ENCODE data around the gene SLC38A3.
"Not testable (repeated sequence)": the region's sequence is repeated elsewhere in the genome, so short reads cannot be mapped to it uniquely, and the experiment has no call there.

Gene SLC38A3

DNA sequence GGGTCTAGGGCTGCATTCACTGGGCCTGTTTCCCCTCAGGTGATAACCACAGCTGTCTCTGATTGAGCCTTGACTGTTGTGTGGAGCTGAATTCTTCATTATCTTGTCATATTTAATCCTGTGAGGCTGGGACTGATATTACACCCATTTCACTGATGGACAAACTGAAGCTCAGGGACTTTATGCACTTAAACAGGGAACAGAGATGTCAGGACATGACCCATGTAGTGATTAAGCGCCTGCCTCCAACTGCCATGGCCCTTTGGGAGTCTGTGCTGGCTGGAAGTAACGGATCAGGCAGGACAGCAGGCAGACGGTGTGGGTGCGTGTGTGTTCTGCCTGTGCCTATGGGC lies 38.4 kb downstream of the SLC38A3 start:
- POLR2A ChIA-PET = interaction anchor here (0.6 to 1.4 kb wide), 5 partner anchors 9 to 22 kb away, joined by 3 to 5 read pairs (median 4); no protein-coding TSS in a partner anchor
- no peaks in the 10 kb centered on the region for H3K27me3 ChIP-seq (replicated peaks in 2 of 5; ENCODE audit: control insufficient read depth in 4 of 5, insufficient read depth in 5 of 5, low read length in 4 of 5)
- DNase-seq = no peak
- peaks cover 0 to 65% (median 22%) of the 10 kb centered on the region in 4 experiments for H3K36me3 ChIP-seq (ENCODE audit: control insufficient read depth in 4 of 4, insufficient read depth in 4 of 4, low read length in 3 of 4)
- CTCF ChIA-PET = interaction anchor here (0.8 to 72.5 kb wide), 7 partner anchors 6 to 93 kb away, joined by 3 to 1875 read pairs (median 5); partner anchors contain the start of genes GNAI2, LSMEM2, SEMA3B and SLC38A3
- H3K4me1 ChIP-seq (ENCODE audit: control extremely low read depth in 1 of 4, control insufficient read depth in 4 of 4, insufficient read depth in 4 of 4, low read length in 3 of 4) = peaks cover 18 to 99% (median 97%) of the 10 kb centered on the region in 4 experiments
- peak overlapping the region; percentile 73 to 87 for H3K27ac ChIP-seq (ENCODE audit: insufficient read depth in 1 of 2, low read depth in 1 of 2, low read length in 2 of 2, poor library complexity in 1 of 2, severe bottlenecking in 2 of 2)
- H3K4me3 ChIP-seq (ENCODE audit: control insufficient read depth in 1 of 7, extremely low read depth in 1 of 7, insufficient read depth in 4 of 7, low read depth in 2 of 7, low read length in 6 of 7) = peak overlapping the region in 6 of 7 experiments; percentile 13 to 67 (median 51)
- no peaks in the 10 kb centered on the region for H3K9me3 ChIP-seq (ENCODE audit: control extremely low read depth in 1 of 5, control insufficient read depth in 4 of 5, insufficient read depth in 2 of 5, low read depth in 1 of 5, low read length in 4 of 5)
- 100% methylated on average over 1 of the region's 4 CpGs for WGBS (ENCODE audit: insufficient coverage)

DNA sequence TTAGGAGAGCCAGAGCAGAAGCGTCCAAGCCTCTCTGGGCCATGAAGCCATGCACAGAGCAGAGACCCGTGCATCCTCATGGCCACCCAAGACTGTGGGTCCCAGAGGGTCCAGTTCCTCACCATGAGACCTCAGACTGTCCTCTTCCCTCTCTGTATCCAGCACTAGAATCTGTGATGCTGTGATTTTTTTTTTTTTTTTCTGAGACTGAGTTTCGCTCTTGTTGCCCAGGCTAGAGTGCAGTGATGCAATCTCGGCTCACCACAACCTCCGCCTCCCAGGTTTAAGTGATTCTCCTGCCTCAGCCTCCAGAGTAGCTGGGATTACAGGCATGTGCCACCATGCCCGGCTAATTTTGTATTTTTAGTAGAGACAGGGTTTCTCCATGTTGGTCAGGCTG lies 39.7 kb downstream of the SLC38A3 start:
- H3K4me3 ChIP-seq (ENCODE audit: control insufficient read depth in 1 of 7, extremely low read depth in 1 of 7, insufficient read depth in 4 of 7, low read depth in 2 of 7, low read length in 6 of 7) = peak overlapping the region in 1 of 7 experiments; percentile 37
- peak overlapping the region; percentile 52 to 83 for H3K27ac ChIP-seq (ENCODE audit: insufficient read depth in 1 of 2, low read depth in 1 of 2, low read length in 2 of 2, poor library complexity in 1 of 2, severe bottlenecking in 2 of 2)
- H3K36me3 ChIP-seq (ENCODE audit: control insufficient read depth in 4 of 4, insufficient read depth in 4 of 4, low read length in 3 of 4) = peaks cover 0 to 64% (median 22%) of the 10 kb centered on the region in 4 experiments
- H3K27me3 ChIP-seq (replicated peaks in 2 of 5; ENCODE audit: control insufficient read depth in 4 of 5, insufficient read depth in 5 of 5, low read length in 4 of 5); DNase-seq; H3K9me3 ChIP-seq (ENCODE audit: control extremely low read depth in 1 of 5, control insufficient read depth in 4 of 5, insufficient read depth in 2 of 5, low read depth in 1 of 5, low read length in 4 of 5): not testable (repeated sequence)
- ChIA-PET CTCF (interaction anchor here (6.3 to 72.5 kb wide), 3 partner anchors 5 to 51 kb away, joined by 108 to 1875 read pairs (median 1875); partner anchors contain the start of genes GNAI2, GNAT1, LSMEM2 and SEMA3B), POLR2A (interaction anchor here (0.6 kb wide), 1 partner anchor 27 kb away, joined by 3 read pairs; no protein-coding TSS in a partner anchor)
- H3K4me1 ChIP-seq (ENCODE audit: control extremely low read depth in 1 of 4, control insufficient read depth in 4 of 4, insufficient read depth in 4 of 4, low read length in 3 of 4) = peaks cover 12 to 98% (median 93%) of the 10 kb centered on the region in 4 experiments
- WGBS (ENCODE audit: insufficient coverage) = 85% methylated on average over 2 of the region's 6 CpGs

DNA sequence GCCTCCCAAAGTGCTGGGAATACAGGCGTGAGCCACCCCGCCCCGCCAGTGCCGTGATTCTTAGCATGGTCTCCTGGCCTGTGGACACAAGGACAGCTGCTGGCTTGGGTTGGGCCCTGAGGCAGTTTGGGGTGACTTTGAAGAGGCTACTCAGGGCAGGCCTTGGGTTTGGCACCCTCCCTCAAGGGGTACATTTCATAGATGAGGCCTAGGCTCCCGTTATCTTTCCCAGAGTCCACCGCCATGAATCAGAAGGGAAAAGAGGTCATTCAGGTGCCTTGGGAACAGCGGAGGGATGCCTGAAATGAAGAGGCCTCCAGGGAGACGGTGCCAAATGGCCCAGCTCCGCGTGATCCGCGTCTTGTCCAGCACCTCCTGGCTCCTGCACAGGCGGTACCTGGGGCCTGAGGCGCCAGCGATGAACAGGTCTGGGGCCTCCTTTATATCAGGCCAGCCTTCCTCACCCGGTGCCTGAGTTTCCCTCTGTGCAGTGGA lies 40.2 kb downstream of the SLC38A3 start:
- 78% methylated on average over 11 of the region's 16 CpGs for WGBS (ENCODE audit: insufficient coverage)
- CTCF ChIA-PET = interaction anchor here (6.3 to 72.5 kb wide), 3 partner anchors 4 to 52 kb away, joined by 108 to 1875 read pairs (median 1875); partner anchors contain the start of genes GNAI2, GNAT1, LSMEM2 and SEMA3B
- POLR2A ChIA-PET = interaction anchor here (0.6 to 2.1 kb wide), 2 partner anchors 15 to 28 kb away, joined by 3 to 6 read pairs; no protein-coding TSS in a partner anchor
- H3K4me1 ChIP-seq (ENCODE audit: control extremely low read depth in 1 of 4, control insufficient read depth in 4 of 4, insufficient read depth in 4 of 4, low read length in 3 of 4) = peaks cover 9 to 97% (median 88%) of the 10 kb centered on the region in 4 experiments
- H3K36me3 ChIP-seq (ENCODE audit: control insufficient read depth in 4 of 4, insufficient read depth in 4 of 4, low read length in 3 of 4) = peaks cover 0 to 64% (median 18%) of the 10 kb centered on the region in 4 experiments
- no peaks in the 10 kb centered on the region for H3K9me3 ChIP-seq (ENCODE audit: control extremely low read depth in 1 of 5, control insufficient read depth in 4 of 5, insufficient read depth in 2 of 5, low read depth in 1 of 5, low read length in 4 of 5)
- H3K4me3 ChIP-seq (ENCODE audit: control insufficient read depth in 1 of 7, extremely low read depth in 1 of 7, insufficient read depth in 4 of 7, low read depth in 2 of 7, low read length in 6 of 7) = peak overlapping the region in 6 of 7 experiments; percentile 43 to 72 (median 58)
- DNase-seq = no peak
- peak overlapping the region; percentile 52 to 83 for H3K27ac ChIP-seq (ENCODE audit: insufficient read depth in 1 of 2, low read depth in 1 of 2, low read length in 2 of 2, poor library complexity in 1 of 2, severe bottlenecking in 2 of 2)
- H3K27me3 ChIP-seq (replicated peaks in 2 of 5; ENCODE audit: control insufficient read depth in 4 of 5, insufficient read depth in 5 of 5, low read length in 4 of 5) = no peaks in the 10 kb centered on the region

DNA sequence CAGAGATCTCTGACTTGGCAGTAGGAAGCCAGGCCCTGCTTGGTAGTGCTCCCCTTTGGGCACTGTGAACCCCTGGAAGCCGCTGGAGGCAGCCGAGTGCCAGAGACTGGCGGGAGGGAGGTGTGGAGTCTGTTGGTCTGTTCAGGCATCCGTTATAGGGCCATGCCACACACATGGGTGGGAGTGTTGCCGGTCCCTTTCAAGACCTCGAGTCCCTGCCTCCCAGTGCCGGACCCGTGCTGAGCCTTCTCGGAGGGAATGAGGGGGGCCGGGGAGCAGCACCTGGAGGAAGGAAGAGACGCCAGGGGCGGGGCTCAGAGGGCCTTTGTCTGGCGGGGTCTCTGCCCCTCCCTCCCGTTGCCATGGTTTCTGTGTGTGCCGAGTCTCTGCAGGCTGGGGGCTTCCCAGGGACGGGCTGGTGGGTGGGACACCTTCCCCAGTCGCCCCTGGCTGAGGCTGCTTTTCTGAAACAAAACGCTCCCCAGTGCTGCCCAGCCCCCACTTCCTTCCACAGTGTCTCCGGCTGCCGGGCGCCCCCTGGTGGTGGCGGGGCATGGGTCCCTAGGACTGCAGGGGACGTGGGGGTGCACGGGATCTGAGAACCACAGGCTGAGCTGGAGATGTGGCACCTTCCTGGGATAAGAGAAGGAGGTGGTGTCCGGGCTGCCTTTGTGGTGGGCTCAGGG lies 40.9 kb downstream of the SLC38A3 start:
- H3K27me3 ChIP-seq (replicated peaks in 2 of 5; ENCODE audit: control insufficient read depth in 4 of 5, insufficient read depth in 5 of 5, low read length in 4 of 5) = no peaks in the 10 kb centered on the region
- WGBS (ENCODE audit: insufficient coverage) = 0% methylated on average over 17 of the region's 25 CpGs
- H3K36me3 ChIP-seq (ENCODE audit: control insufficient read depth in 4 of 4, insufficient read depth in 4 of 4, low read length in 3 of 4) = peaks cover 0 to 66% (median 21%) of the 10 kb centered on the region in 4 experiments
- CTCF ChIA-PET = interaction anchor here (0.6 to 72.5 kb wide), 12 partner anchors 4 to 177 kb away, joined by 3 to 1875 read pairs (median 6); partner anchors contain the start of genes GNAI2, GNAT1, HYAL3 and LSMEM2
- peak overlapping the region in 6 of 7 experiments; percentile 43 to 72 (median 60) for H3K4me3 ChIP-seq (ENCODE audit: control insufficient read depth in 1 of 7, extremely low read depth in 1 of 7, insufficient read depth in 4 of 7, low read depth in 2 of 7, low read length in 6 of 7)
- POLR2A ChIA-PET = interaction anchor here (0.9 to 2.1 kb wide), 5 partner anchors 9 to 18 kb away, joined by 5 to 9 read pairs (median 6); no protein-coding TSS in a partner anchor
- H3K27ac ChIP-seq (ENCODE audit: insufficient read depth in 1 of 2, low read depth in 1 of 2, low read length in 2 of 2, poor library complexity in 1 of 2, severe bottlenecking in 2 of 2) = peak overlapping the region; percentile 52 to 83
- no peaks in the 10 kb centered on the region for H3K9me3 ChIP-seq (ENCODE audit: control extremely low read depth in 1 of 5, control insufficient read depth in 4 of 5, insufficient read depth in 2 of 5, low read depth in 1 of 5, low read length in 4 of 5)
- H3K4me1 ChIP-seq (ENCODE audit: control extremely low read depth in 1 of 4, control insufficient read depth in 4 of 4, insufficient read depth in 4 of 4, low read length in 3 of 4) = peaks cover 9 to 91% (median 81%) of the 10 kb centered on the region in 4 experiments
- peak; percentile 90 to 96 (median 96) for DNase-seq

DNA sequence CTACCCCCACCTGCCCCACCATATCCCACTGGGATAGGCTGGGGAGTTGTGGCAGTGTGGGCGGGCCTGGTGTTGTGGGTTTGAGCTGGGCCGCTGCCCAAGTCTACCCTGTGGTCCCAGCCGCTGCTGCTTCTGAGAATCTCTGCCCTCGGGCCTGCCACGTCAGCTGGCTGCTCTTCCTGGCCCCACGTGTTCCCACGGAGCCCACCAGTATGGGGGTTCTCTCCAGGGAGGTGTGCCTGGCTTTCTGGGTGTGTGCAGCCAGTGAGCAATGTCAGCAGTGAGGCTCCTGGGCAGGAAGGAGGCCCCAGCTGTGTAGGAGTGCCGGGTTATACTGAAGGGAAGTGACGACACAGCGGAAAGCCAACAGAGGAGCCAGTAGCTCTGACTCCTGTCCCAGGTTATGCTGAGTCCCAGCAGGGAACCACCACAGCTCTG lies 41.5 kb downstream of the SLC38A3 start:
- ChIA-PET POLR2A (interaction anchor here (0.9 to 2.1 kb wide), 5 partner anchors 10 to 19 kb away, joined by 5 to 9 read pairs (median 6); no protein-coding TSS in a partner anchor), CTCF (interaction anchor here (0.6 to 72.5 kb wide), 12 partner anchors 3 to 178 kb away, joined by 3 to 1875 read pairs (median 6); partner anchors contain the start of genes GNAI2, GNAT1, HYAL3 and LSMEM2)
- H3K4me1 ChIP-seq (ENCODE audit: control extremely low read depth in 1 of 4, control insufficient read depth in 4 of 4, insufficient read depth in 4 of 4, low read length in 3 of 4) = peaks cover 9 to 85% (median 75%) of the 10 kb centered on the region in 4 experiments
- peak overlapping the region; percentile 52 to 83 for H3K27ac ChIP-seq (ENCODE audit: insufficient read depth in 1 of 2, low read depth in 1 of 2, low read length in 2 of 2, poor library complexity in 1 of 2, severe bottlenecking in 2 of 2)
- peak overlapping the region in 6 of 7 experiments; percentile 43 to 72 (median 60) for H3K4me3 ChIP-seq (ENCODE audit: control insufficient read depth in 1 of 7, extremely low read depth in 1 of 7, insufficient read depth in 4 of 7, low read depth in 2 of 7, low read length in 6 of 7)
- H3K27me3 ChIP-seq (replicated peaks in 2 of 5; ENCODE audit: control insufficient read depth in 4 of 5, insufficient read depth in 5 of 5, low read length in 4 of 5) = no peaks in the 10 kb centered on the region
- 8% methylated on average over 8 of the region's 10 CpGs for WGBS (ENCODE audit: insufficient coverage)
- DNase-seq = peak; percentile 81 to 93 (median 89)
- peaks cover 4 to 67% (median 22%) of the 10 kb centered on the region in 4 experiments for H3K36me3 ChIP-seq (ENCODE audit: control insufficient read depth in 4 of 4, insufficient read depth in 4 of 4, low read length in 3 of 4)
- no peaks in the 10 kb centered on the region for H3K9me3 ChIP-seq (ENCODE audit: control extremely low read depth in 1 of 5, control insufficient read depth in 4 of 5, insufficient read depth in 2 of 5, low read depth in 1 of 5, low read length in 4 of 5)

DNA sequence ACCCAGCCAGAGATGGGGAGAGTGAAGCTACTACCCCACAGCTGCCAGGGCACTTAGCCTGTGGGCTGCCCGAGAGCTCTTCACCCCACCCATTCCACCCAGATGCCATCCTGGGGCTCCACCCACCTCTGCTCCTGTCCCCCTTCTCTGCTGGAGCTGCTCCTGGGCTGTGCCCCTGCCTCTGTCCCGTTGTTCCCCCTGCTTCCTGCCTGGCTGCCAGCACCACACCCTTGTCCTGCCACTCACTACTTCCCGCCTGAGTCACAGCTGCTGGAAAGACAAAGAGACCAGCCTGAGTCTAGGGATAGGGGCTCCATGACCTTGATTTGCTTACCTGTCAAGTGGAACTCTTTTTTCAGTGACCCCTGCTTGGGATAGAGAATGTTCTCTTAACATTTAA lies 43.3 kb downstream of the SLC38A3 start:
- POLR2A ChIA-PET = no interaction called here
- H3K36me3 ChIP-seq (ENCODE audit: control insufficient read depth in 4 of 4, insufficient read depth in 4 of 4, low read length in 3 of 4) = peaks cover 4 to 79% (median 35%) of the 10 kb centered on the region in 4 experiments
- H3K4me1 ChIP-seq (ENCODE audit: control extremely low read depth in 1 of 4, control insufficient read depth in 4 of 4, insufficient read depth in 4 of 4, low read length in 3 of 4) = peaks cover 9 to 66% (median 58%) of the 10 kb centered on the region in 4 experiments
- no peak overlapping the region for H3K4me3 ChIP-seq (ENCODE audit: control insufficient read depth in 1 of 7, extremely low read depth in 1 of 7, insufficient read depth in 4 of 7, low read depth in 2 of 7, low read length in 6 of 7)
- H3K27me3 ChIP-seq (replicated peaks in 2 of 5; ENCODE audit: control insufficient read depth in 4 of 5, insufficient read depth in 5 of 5, low read length in 4 of 5) = no peaks in the 10 kb centered on the region
- CTCF ChIA-PET = interaction anchor here (1.3 to 72.5 kb wide), 4 partner anchors 1 to 55 kb away, joined by 4 to 1875 read pairs (median 992); partner anchors contain the start of genes GNAI2, GNAT1, LSMEM2 and SEMA3B
- WGBS (ENCODE audit: insufficient coverage) = 27% methylated on average over 3 of the region's 3 CpGs
- H3K27ac ChIP-seq (ENCODE audit: insufficient read depth in 1 of 2, low read depth in 1 of 2, low read length in 2 of 2, poor library complexity in 1 of 2, severe bottlenecking in 2 of 2) = peak overlapping the region; percentile 22 to 59
- DNase-seq = no peak
- H3K9me3 ChIP-seq (ENCODE audit: control extremely low read depth in 1 of 5, control insufficient read depth in 4 of 5, insufficient read depth in 2 of 5, low read depth in 1 of 5, low read length in 4 of 5) = no peaks in the 10 kb centered on the region

Data from common myeloid progenitor, CD34-positive (primary cell).